IMR-90 (cell line): ENCODE data around the gene SASH1. TPM values are rescaled to one million over a fixed set of nuclear protein-coding genes. Genes with fewer than 3 reads are reported as not detected.

Experiments used
- ATAC-seq: fragments of 200-7000 bp; cut with Tn5 transposase; 2 replicates; pipeline ENCODE4 v1.9.1; 2020; ENCODE audit warnings: low read depth, mild to moderate bottlenecking, moderate library complexity
- BruUV-seq: library from RNA; stranded (reverse); fragments of 400-500 nt; replicated peaks from 2 replicates; lab custom pipeline; 2021; lab: Mats Ljungman, UMichigan
- CTCF ChIA-PET: fragments of 300-600 bp; formaldehyde crosslinking; extraction: SDS; loops from one replicate; lab custom pipeline; 2021; ENCODE audit warnings: antibody characterized with exemption; lab: Yijun Ruan, JAX
- POLR2A ChIA-PET: fragments of 300-600 bp; sonication (Branson Sonifier 250); formaldehyde crosslinking; loops from one replicate; lab custom pipeline; 2022; ENCODE audit warnings: antibody characterized with exemption; ENCODE audit not compliant: unreplicated experiment; lab: Charles Lee
- DNase-seq: peaks from one replicate; pipeline ENCODE4 v3.0.0; 2013
- H2AFZ ChIP-seq: replicated peaks from 2 replicates; pipeline ENCODE3; 2013; ENCODE audit warnings: low read length, mild to moderate bottlenecking; ENCODE audit not compliant: poor library complexity
- H2AK5ac ChIP-seq: 2 replicates; pipeline ENCODE4 v1.6.1; 2013; ENCODE audit warnings: low read depth, low read length, inconsistent platforms
- H2AK9ac ChIP-seq: replicated peaks from 2 replicates; pipeline ENCODE3; 2013; ENCODE audit warnings: mild to moderate bottlenecking, low read depth, low read length, moderate library complexity; ENCODE audit not compliant: poor library complexity
- H2BK120ac ChIP-seq: 2 replicates; pipeline ENCODE4 v1.6.1; 2013; ENCODE audit warnings: low read depth, low read length, inconsistent platforms
- H2BK15ac ChIP-seq: 3 replicates; pipeline ENCODE4 v1.6.1; 2013; ENCODE audit warnings: low read depth, low read length, inconsistent platforms
- H2BK20ac ChIP-seq: 2 replicates; pipeline ENCODE4 v1.6.1; 2013; ENCODE audit warnings: low read depth, mild to moderate bottlenecking, inconsistent platforms, low read length, moderate library complexity
- H2BK5ac ChIP-seq: 2 replicates; pipeline ENCODE4 v1.6.1; 2013; ENCODE audit warnings: mild to moderate bottlenecking, low read depth, low read length, inconsistent platforms; ENCODE audit not compliant: poor library complexity, severe bottlenecking
- H3K14ac ChIP-seq: replicated peaks from 2 replicates; pipeline ENCODE4 v1.6.1; 2013; ENCODE audit warnings: low read depth, low read length, inconsistent platforms
- H3K18ac ChIP-seq: 2 replicates; pipeline ENCODE4 v1.6.1; 2013; ENCODE audit warnings: low read depth, low read length, control low read depth
- H3K23ac ChIP-seq: 2 replicates; pipeline ENCODE4 v1.6.1; 2013; ENCODE audit warnings: low read depth, low read length, inconsistent platforms
- H3K27ac ChIP-seq: 2 replicates; pipeline ENCODE4 v1.5.1; 2013; ENCODE audit warnings: mild to moderate bottlenecking, control low read depth, low read length; ENCODE audit not compliant: insufficient read depth
- H3K27me3 ChIP-seq: 2 replicates; pipeline ENCODE4 v1.6.1; 2013; ENCODE audit warnings: low read length; ENCODE audit not compliant: control insufficient read depth, insufficient read depth
- H3K36me3 ChIP-seq: 2 replicates; pipeline ENCODE4 v1.6.1; 2013; ENCODE audit warnings: low read length, mixed read lengths; ENCODE audit not compliant: control insufficient read depth, insufficient read depth
- H3K4ac ChIP-seq: 2 replicates; pipeline ENCODE4 v1.6.1; 2013; ENCODE audit warnings: low read depth, low read length, inconsistent platforms
- H3K4me1 ChIP-seq: 2 replicates; pipeline ENCODE4 v1.6.1; 2013; ENCODE audit warnings: low read length, mixed read lengths; ENCODE audit not compliant: control insufficient read depth, insufficient read depth
- H3K4me2 ChIP-seq: 2 replicates; pipeline ENCODE4 v1.6.1; 2013; ENCODE audit warnings: low read depth, mild to moderate bottlenecking, control low read depth, low read length, moderate library complexity
- H3K4me3 ChIP-seq: 2 replicates; pipeline ENCODE4 v1.5.1; 2013; ENCODE audit warnings: low read depth, mild to moderate bottlenecking, control low read depth, low read length, moderate library complexity; ENCODE audit not compliant: insufficient read depth
- H3K56ac ChIP-seq: 2 replicates; pipeline ENCODE4 v1.6.1; 2013; ENCODE audit warnings: low read length, inconsistent platforms; ENCODE audit not compliant: insufficient read depth; ENCODE audit errors: extremely low read depth
- H3K79me1 ChIP-seq, 2 experiments: 2 replicates each; pipeline ENCODE4 v1.6.1; 2013; ENCODE audit warnings: low read length in 2 of 2, inconsistent platforms in 1 of 2, low read depth in 1 of 2
- H3K9ac ChIP-seq: 2 replicates; pipeline ENCODE4 v1.6.1; 2013; ENCODE audit warnings: low read depth, low read length, control low read depth
- H3K9me1 ChIP-seq: 2 replicates; pipeline ENCODE4 v1.6.1; 2013; ENCODE audit warnings: low read length, inconsistent platforms; ENCODE audit not compliant: insufficient read depth
- H3K9me3 ChIP-seq: 2 replicates; pipeline ENCODE4 v1.6.1; 2013; ENCODE audit warnings: low read length; ENCODE audit not compliant: control insufficient read depth, insufficient read depth
- H4K20me1 ChIP-seq: 2 replicates; pipeline ENCODE4 v1.6.1; 2013; ENCODE audit warnings: low read length, inconsistent platforms; ENCODE audit not compliant: insufficient read depth
- H4K5ac ChIP-seq: 2 replicates; pipeline ENCODE4 v1.6.1; 2013; ENCODE audit warnings: mild to moderate bottlenecking, low read depth, low read length, control low read depth
- H4K8ac ChIP-seq, 2 experiments: 2 replicates each; pipeline ENCODE4 v1.6.1; 2013; ENCODE audit warnings: low read depth in 2 of 2, low read length in 2 of 2, control low read depth in 1 of 2, inconsistent platforms in 1 of 2
- H4K91ac ChIP-seq: 2 replicates; pipeline ENCODE4 v1.6.1; 2013; ENCODE audit warnings: low read depth, low read length, inconsistent platforms; ENCODE audit not compliant: insufficient read depth
- CHD1 ChIP-seq: IDR thresholded peaks from 2 replicates; pipeline ENCODE4 v1.6.1; 2012; ENCODE audit warnings: low read depth, low read length, improper control_type of control experiment
- ELK1 ChIP-seq: fragments of 150-350 bp; IDR thresholded peaks from 2 replicates; pipeline ENCODE4 v1.6.1; 2016; ENCODE audit warnings: low read depth, mild to moderate bottlenecking, low read length, moderate library complexity, borderline replicate concordance
- MAFK ChIP-seq: IDR thresholded peaks from 2 replicates; pipeline ENCODE4 v1.6.1; 2012; ENCODE audit warnings: low read depth, low read length, improper control_type of control experiment
- NFE2L2 ChIP-seq: fragments of 150-350 bp; IDR thresholded peaks from 2 replicates; pipeline ENCODE4 v1.6.1; 2016; ENCODE audit warnings: low read depth, mild to moderate bottlenecking, low read length
- RFX5 ChIP-seq: IDR thresholded peaks from 2 replicates; pipeline ENCODE4 v1.8.0; 2012; ENCODE audit warnings: low read depth, mild to moderate bottlenecking, low read length, moderate library complexity
- SMC3 ChIP-seq: fragments of 150-350 bp; IDR thresholded peaks from 2 replicates; pipeline ENCODE4 v1.6.1; 2016; ENCODE audit warnings: low read depth, mild to moderate bottlenecking, antibody characterized with exemption, low read length, moderate library complexity
- dilution Hi-C: fragments of 300-500 bp; cut with HindIII; formaldehyde crosslinking; loops from one replicate; pipeline ENCODE4 v1.14.3; 2018; ENCODE audit warnings: low sequenced_read_pairs; ENCODE audit not compliant: unreplicated experiment
- in situ Hi-C: fragments of 300-500 bp; cut with MboI; formaldehyde crosslinking; loops from 3 replicates; pipeline ENCODE4 v1.14.3; 2019; ENCODE audit warnings: low sequenced_read_pairs, inconsistent platforms, mixed read lengths
- intact Hi-C: fragments of 100-400 bp; cut with micrococcal nuclease; formaldehyde crosslinking; loops from 2 replicates; pipeline ENCODE4 v1.10.0; 2022
- polyA plus RNA-seq, 3 experiments: library from polyadenylated mRNA; depleted of rRNA; stranded (reverse); fragments of >200 nt; gene quantifications; 2 replicates each; pipeline ENCODE4 v1.2.3, GENCODE V29; 2012; ENCODE audit warnings: low replicate concordance in 1 of 3
- total RNA-seq: library from RNA; depleted of rRNA; stranded (reverse); fragments of >200 nt; gene quantifications from 2 replicates; pipeline ENCODE4 v1.2.3, GENCODE V29; 2012

Gene SASH1
- total and polyA plus RNA-seq, 2 of the 4 experiments (the other 2 are of a cell fraction): 11.6 to 16.5 TPM

GRCh38 chr6:148298683-148299082 lies 44.0 kb upstream of the SASH1 start:
- no peak overlapping the region for H4K8ac ChIP-seq
- H3K4me3 ChIP-seq: no peak overlapping the region
- dilution Hi-C loops: no loop called here
- H4K5ac ChIP-seq: no peak overlapping the region
- no peak overlapping the region for H2BK120ac ChIP-seq
- H3K56ac ChIP-seq: no peak overlapping the region
- H4K91ac ChIP-seq: no peak overlapping the region
- H3K9ac ChIP-seq: no peak overlapping the region
- H3K27me3 ChIP-seq: no peaks in the 10 kb centered on the region
- ATAC-seq (no peak), DNase-seq (no peak)
- H2BK5ac ChIP-seq: no peak overlapping the region
- no peaks in the 10 kb centered on the region; the same call in 1 of the 2 replicates for H3K9me1 ChIP-seq
- no peak overlapping the region for H3K4me2 ChIP-seq
- H4K20me1 ChIP-seq: no peaks in the 10 kb centered on the region
- H3K4me1 ChIP-seq: peaks cover 9% of the 10 kb centered on the region
- no TSS peak for BruUV-seq
- H3K23ac ChIP-seq: no peak overlapping the region
- peaks cover 0 to 4% of the 10 kb centered on the region in 2 experiments; a peak in 1 of 4 replicates for H3K79me1 ChIP-seq
- TF ChIP-seq RFX5 (no peak), SMC3 (no peak), ELK1 (no peak), NFE2L2 (no peak), MAFK (no peak), CHD1 (no peak)
- no peak overlapping the region for H2AK9ac ChIP-seq
- intact Hi-C loops: no loop called here
- no peak overlapping the region for H2BK20ac ChIP-seq
- no peak overlapping the region for H2AFZ ChIP-seq
- H3K36me3 ChIP-seq: no peaks in the 10 kb centered on the region
- in situ Hi-C loops: no loop called here
- no peak overlapping the region for H3K27ac ChIP-seq
- ChIA-PET CTCF (no interaction called here), POLR2A (no interaction called here)
- H3K18ac ChIP-seq: no peak overlapping the region
- no peaks in the 10 kb centered on the region for H3K9me3 ChIP-seq
- H3K14ac ChIP-seq: no peak overlapping the region
- no peak overlapping the region for H2AK5ac ChIP-seq
- H3K4ac ChIP-seq: no peak overlapping the region
- no peak overlapping the region for H2BK15ac ChIP-seq
